H1 (cell line): ENCODE measurements around the gene CNBP.

Experiments
- ASH2L ChIP-seq: fragments of 200-600, 300-600 bp; sonication (generic); IDR thresholded peaks from one replicate; pipeline ENCODE4 v1.7.1; 2017; ENCODE audit warnings: low read length
- CEBPB ChIP-seq: IDR thresholded peaks from 2 replicates; pipeline ENCODE4 v1.6.1; 2012; ENCODE audit warnings: low read depth, low read length
- CHD1 ChIP-seq: IDR thresholded peaks from 2 replicates; pipeline ENCODE4 v1.6.1; 2012; ENCODE audit warnings: low read depth, low read length, improper control_type of control experiment
- CTCF ChIP-seq, 3 experiments: IDR thresholded peaks; 1 replicate in 2 of 3; 2 replicates in 1 of 3; pipeline versions ENCODE4 v1.5.1 to v1.6.1; 2011; ENCODE audit warnings: low read length in 3 of 3, mild to moderate bottlenecking in 3 of 3, inconsistent platforms in 2 of 3, low read depth in 1 of 3, moderate library complexity in 1 of 3; ENCODE audit not compliant: insufficient read depth in 1 of 3; ENCODE audit errors: control extremely low read depth in 1 of 3
- FOSL1 ChIP-seq: IDR thresholded peaks from 2 replicates; pipeline ENCODE4 v1.6.1; 2011; ENCODE audit warnings: mild to moderate bottlenecking, low read depth, low read length, moderate library complexity; ENCODE audit not compliant: insufficient read depth
- GABPA ChIP-seq: IDR thresholded peaks from 2 replicates; pipeline ENCODE4 v1.6.1; 2011; ENCODE audit warnings: mild to moderate bottlenecking, low read length, moderate library complexity, borderline replicate concordance; ENCODE audit not compliant: insufficient read depth
- HDAC6 ChIP-seq: IDR thresholded peaks from one replicate; pipeline ENCODE4 v1.7.1; 2012; ENCODE audit warnings: low read depth, mild to moderate bottlenecking, inconsistent platforms, low read length, moderate library complexity
- KDM5A ChIP-seq: fragments of 200-600 bp; IDR thresholded peaks from 2 replicates; pipeline ENCODE4 v1.7.1; 2012; ENCODE audit warnings: mild to moderate bottlenecking, low read length, inconsistent platforms, mixed read lengths
- PHF8 ChIP-seq: fragments of 200-600 bp; sonication (generic); conservative IDR thresholded peaks from 2 replicates; pipeline ENCODE4 v1.7.1; 2012; ENCODE audit warnings: low read depth, mild to moderate bottlenecking, inconsistent platforms, low read length, moderate library complexity
- POLR2AphosphoS5 ChIP-seq: IDR thresholded peaks from 2 replicates; pipeline ENCODE4 v1.6.1; 2011; ENCODE audit warnings: low read depth, low read length
- RAD21 ChIP-seq, 2 experiments: IDR thresholded peaks in 1 of 2; conservative IDR thresholded peaks in 1 of 2; 2 replicates each; pipeline ENCODE4 v1.6.1; 2011; ENCODE audit warnings: low read depth in 2 of 2, low read length in 2 of 2, improper control_type of control experiment in 1 of 2, inconsistent platforms in 1 of 2, mild to moderate bottlenecking in 1 of 2, moderate library complexity in 1 of 2
- TEAD4 ChIP-seq: IDR thresholded peaks from 2 replicates; pipeline ENCODE4 v1.6.1; 2012; ENCODE audit warnings: low read depth, low read length, inconsistent platforms, mixed read lengths
- YY1 ChIP-seq: IDR thresholded peaks from 2 replicates; pipeline ENCODE4 v1.6.1; 2011; ENCODE audit warnings: low read depth, mild to moderate bottlenecking, low read length
- TF ChIP-seq, protein P1 (sequence below): IDR thresholded peaks from 2 replicates; pipeline ENCODE4 v1.6.1; 2012; ENCODE audit warnings: low read length, inconsistent platforms

DNA sequence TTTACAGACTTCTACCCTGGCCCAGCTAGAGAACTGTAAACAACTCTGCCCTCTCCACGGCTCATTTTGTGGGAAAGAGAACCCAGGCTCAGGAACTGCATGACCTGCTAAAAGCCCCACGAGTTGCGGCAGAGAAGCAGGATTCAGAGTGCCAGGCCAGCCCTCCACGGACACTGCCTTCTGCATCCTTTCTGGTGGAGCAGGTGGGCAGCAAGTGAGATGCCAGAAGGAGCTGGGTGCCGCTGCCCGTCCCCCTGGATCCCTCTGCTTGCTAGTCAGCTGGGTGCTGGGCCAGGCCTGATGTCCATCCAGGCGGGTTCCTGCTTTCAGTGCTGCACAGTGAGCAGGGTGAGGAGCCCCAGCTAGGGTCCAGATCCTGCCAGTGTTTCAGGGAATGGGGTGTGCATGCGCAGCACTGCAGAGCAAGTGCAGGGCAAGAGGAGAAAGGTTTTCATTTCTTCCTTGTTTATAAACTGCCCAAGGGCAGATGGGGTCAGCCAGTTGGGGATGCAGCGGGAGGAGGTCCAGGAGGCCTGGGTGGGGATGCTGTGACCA is 56.9 kb downstream of the CNBP start:
- TF ChIP-seq TEAD4 (no peak), CTCF (IDR thresholded peaks at IDR 0.05; ENCODE audit: control extremely low read depth in 1 of 3, insufficient read depth in 1 of 3, low read depth in 1 of 3, low read length in 3 of 3) (no peak), RAD21 (IDR thresholded peaks at IDR 0.05 in 1 of 2, conservative IDR thresholded peaks at IDR 0.05 in 1 of 2; ENCODE audit: low read depth in 2 of 2, low read length in 2 of 2) (no peak), CEBPB (no peak), PHF8 (no peak), HDAC6 (no peak), GABPA (no peak), KDM5A (no peak), ASH2L (no peak), CHD1 (no peak), FOSL1 (no peak), POLR2AphosphoS5 (no peak), YY1 (no peak)
- TF ChIP-seq, protein P1, sequence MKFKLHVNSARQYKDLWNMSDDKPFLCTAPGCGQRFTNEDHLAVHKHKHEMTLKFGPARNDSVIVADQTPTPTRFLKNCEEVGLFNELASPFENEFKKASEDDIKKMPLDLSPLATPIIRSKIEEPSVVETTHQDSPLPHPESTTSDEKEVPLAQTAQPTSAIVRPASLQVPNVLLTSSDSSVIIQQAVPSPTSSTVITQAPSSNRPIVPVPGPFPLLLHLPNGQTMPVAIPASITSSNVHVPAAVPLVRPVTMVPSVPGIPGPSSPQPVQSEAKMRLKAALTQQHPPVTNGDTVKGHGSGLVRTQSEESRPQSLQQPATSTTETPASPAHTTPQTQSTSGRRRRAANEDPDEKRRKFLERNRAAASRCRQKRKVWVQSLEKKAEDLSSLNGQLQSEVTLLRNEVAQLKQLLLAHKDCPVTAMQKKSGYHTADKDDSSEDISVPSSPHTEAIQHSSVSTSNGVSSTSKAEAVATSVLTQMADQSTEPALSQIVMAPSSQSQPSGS = no peak
